Endothelial cell of umbilical vein (primary cell): ENCODE results near the gene A3GALT2. TPM values are rescaled to one million over a fixed set of nuclear protein-coding genes. Genes with fewer than 3 reads are reported as not detected.
A peak's percentile ranks its signal among the peaks of the same experiment; 100 is the strongest.

Experiments
- BruUV-seq: library from RNA; stranded (reverse); fragments of 400-500 nt; replicated peaks from 2 replicates; lab custom pipeline; 2021; lab: Mats Ljungman, UMichigan
- CTCF ChIA-PET: fragments of 300-600, 350-600 bp; sonication (Branson Sonifier 250); formaldehyde crosslinking; loops from one replicate; lab custom pipeline; 2021; ENCODE audit warnings: antibody characterized with exemption, inconsistent platforms; lab: Charles Lee
- POLR2A ChIA-PET: fragments of 300-600, 350-600 bp; sonication (Branson Sonifier 250); formaldehyde crosslinking; loops from one replicate; lab custom pipeline; 2021; ENCODE audit warnings: antibody characterized with exemption, inconsistent platforms; lab: Charles Lee
- DNase-seq: peaks from one replicate; pipeline ENCODE4 v3.0.0-alpha.2; 2011; ENCODE audit warnings: low read depth, low spot score
- FAIRE-seq: peaks from 2 replicates; lab custom pipeline; 2011; peaks lifted over from hg19 to GRCh38; lab: Jason Lieb, UNC
- H2AFZ ChIP-seq: 2 replicates; pipeline ENCODE4 v1.6.0; 2012; ENCODE audit warnings: low read depth, low read length, control low read depth, inconsistent platforms
- H3K27ac ChIP-seq: 2 replicates; pipeline ENCODE4 v1.5.1; 2011; ENCODE audit warnings: low read depth, mild to moderate bottlenecking, control low read depth, low read length, moderate library complexity; ENCODE audit not compliant: insufficient read depth
- H3K27me3 ChIP-seq, 2 experiments: 2 replicates each; pipeline versions ENCODE4 v1.6.0 to v1.6.1; 2011; ENCODE audit warnings: low read length in 2 of 2, mixed read lengths in 1 of 2; ENCODE audit not compliant: control insufficient read depth in 2 of 2, insufficient read depth in 2 of 2
- H3K36me3 ChIP-seq, 2 experiments: 2 replicates in 1 of 2; 3 replicates in 1 of 2; pipeline ENCODE4 v1.5.1; 2011; ENCODE audit warnings: low read length in 2 of 2, mild to moderate bottlenecking in 1 of 2, moderate library complexity in 1 of 2; ENCODE audit not compliant: control insufficient read depth in 2 of 2, insufficient read depth in 2 of 2; ENCODE audit errors: extremely low read depth in 1 of 2
- H3K4me1 ChIP-seq: 3 replicates; pipeline ENCODE4 v1.5.1; 2011; ENCODE audit warnings: mild to moderate bottlenecking, low read length; ENCODE audit not compliant: control insufficient read depth, insufficient read depth; ENCODE audit errors: extremely low read depth
- H3K4me2 ChIP-seq: 2 replicates; pipeline ENCODE4 v1.6.1; 2011; ENCODE audit warnings: low read length, control low read depth, mixed read lengths; ENCODE audit not compliant: insufficient read depth
- H3K4me3 ChIP-seq, 3 experiments: fragments of 200-600 bp in 1 of 3; sonication (generic), shearing (Covaris generic) in 1 of 3; replicated peaks in 1 of 3; 2 replicates each; pipeline ENCODE4 v1.5.1; 2011 to 2016; ENCODE audit warnings: control low read depth in 3 of 3, low read length in 3 of 3, mild to moderate bottlenecking in 2 of 3, inconsistent platforms in 1 of 3, low read depth in 1 of 3, moderate library complexity in 1 of 3; ENCODE audit not compliant: insufficient read depth in 1 of 3
- H3K79me2 ChIP-seq: 2 replicates; pipeline ENCODE4 v1.6.0; 2012; ENCODE audit warnings: low read length, inconsistent platforms; ENCODE audit not compliant: control insufficient read depth, insufficient read depth
- H3K9ac ChIP-seq: replicated peaks from 2 replicates; pipeline ENCODE3; 2011; ENCODE audit warnings: low read length, control low read depth; ENCODE audit not compliant: insufficient read depth; ENCODE audit errors: extremely low read depth
- H3K9me1 ChIP-seq: replicated peaks from 3 replicates; pipeline ENCODE4 v1.6.0; 2011; ENCODE audit warnings: mild to moderate bottlenecking, low read length; ENCODE audit not compliant: control insufficient read depth, insufficient read depth; ENCODE audit errors: extremely low read depth
- H3K9me3 ChIP-seq: replicated peaks from 2 replicates; pipeline ENCODE4 v1.5.1; 2012; ENCODE audit warnings: low read length, inconsistent platforms; ENCODE audit not compliant: control insufficient read depth, insufficient read depth
- H4K20me1 ChIP-seq: replicated peaks from 2 replicates; pipeline ENCODE3; 2011; ENCODE audit warnings: mild to moderate bottlenecking, low read length; ENCODE audit not compliant: control insufficient read depth, insufficient read depth; ENCODE audit errors: extremely low read depth
- EZH2 ChIP-seq: IDR thresholded peaks from 2 replicates; pipeline ENCODE4 v1.6.1; 2012; ENCODE audit warnings: borderline replicate concordance, low read depth, mild to moderate bottlenecking, moderate library complexity, low read length, inconsistent platforms; ENCODE audit not compliant: severe bottlenecking
- FOS ChIP-seq: IDR thresholded peaks from 2 replicates; pipeline ENCODE4 v1.6.1; 2011; ENCODE audit warnings: mild to moderate bottlenecking, low read length, moderate library complexity, borderline replicate concordance; ENCODE audit not compliant: insufficient read depth
- GATA2 ChIP-seq: IDR thresholded peaks from 2 replicates; pipeline ENCODE4 v1.7.0; 2011; ENCODE audit warnings: low read depth, mild to moderate bottlenecking, moderate library complexity, mixed read lengths, low read length; ENCODE audit not compliant: insufficient read length, insufficient read depth
- JUN ChIP-seq: IDR thresholded peaks from 2 replicates; pipeline ENCODE4 v1.6.1; 2011; ENCODE audit warnings: borderline replicate concordance, low read depth; ENCODE audit not compliant: insufficient read length, insufficient read depth
- MYC ChIP-seq: IDR thresholded peaks from one replicate; pipeline ENCODE4 v1.6.1; 2011; ENCODE audit warnings: mild to moderate bottlenecking, low read depth, low read length
- POLR2A ChIP-seq: IDR thresholded peaks from 2 replicates; pipeline ENCODE4 v1.6.1; 2012; ENCODE audit warnings: low read depth, mild to moderate bottlenecking, control low read depth, low read length
- POLR2AphosphoS5 ChIP-seq: IDR thresholded peaks from 2 replicates; pipeline ENCODE4 v1.6.1; 2012; ENCODE audit warnings: low read depth, mild to moderate bottlenecking, control low read depth, low read length, moderate library complexity; ENCODE audit not compliant: insufficient read depth
- dilution Hi-C: fragments of 300-500 bp; cut with MboI; formaldehyde crosslinking; loops from one replicate; pipeline ENCODE4 v1.15.0; 2019; ENCODE audit warnings: low sequenced_read_pairs; ENCODE audit not compliant: extremely low pct_ligation_motif_present
- intact Hi-C: fragments of 100-400 bp; cut with micrococcal nuclease; formaldehyde crosslinking; loops from one replicate; pipeline ENCODE4 v1.10.0; 2022
- polyA plus RNA-seq, 4 experiments: library from polyadenylated mRNA; depleted of rRNA in 3 of 4; stranded (reverse) in 3 of 4; unstranded in 1 of 4; fragments of >200 nt; gene quantifications; 2 replicates each; pipeline versions ENCODE4 v1.2.1 to v1.2.3, GENCODE V29; 2011 to 2012; ENCODE audit warnings: missing spikeins in 1 of 4
- total RNA-seq: library from RNA; stranded (reverse); gene quantifications from 2 replicates; pipeline ENCODE4 v1.2.3, GENCODE V29; 2021
- TF ChIP-seq, protein P1 (sequence below): IDR thresholded peaks from 2 replicates; pipeline ENCODE4 v1.6.1; 2011; ENCODE audit not compliant: insufficient read depth, insufficient read length
- TF ChIP-seq, protein P2 (sequence below), 2 donors: IDR thresholded peaks; 1 replicate in 1 of 2; 2 replicates in 1 of 2; pipeline ENCODE4 v1.5.1; 2011; ENCODE audit warnings: low read length in 2 of 2, mild to moderate bottlenecking in 2 of 2, moderate library complexity in 2 of 2, control low read depth in 1 of 2, inconsistent platforms in 1 of 2, low read depth in 1 of 2; ENCODE audit not compliant: insufficient read depth in 1 of 2; ENCODE audit errors: extremely low read depth in 1 of 2

A3GALT2 gene
- total and polyA plus RNA-seq, 2 donors (not counting 3 experiments of a cell fraction or from before 2014, with no cell fraction given), result not detected

DNA sequence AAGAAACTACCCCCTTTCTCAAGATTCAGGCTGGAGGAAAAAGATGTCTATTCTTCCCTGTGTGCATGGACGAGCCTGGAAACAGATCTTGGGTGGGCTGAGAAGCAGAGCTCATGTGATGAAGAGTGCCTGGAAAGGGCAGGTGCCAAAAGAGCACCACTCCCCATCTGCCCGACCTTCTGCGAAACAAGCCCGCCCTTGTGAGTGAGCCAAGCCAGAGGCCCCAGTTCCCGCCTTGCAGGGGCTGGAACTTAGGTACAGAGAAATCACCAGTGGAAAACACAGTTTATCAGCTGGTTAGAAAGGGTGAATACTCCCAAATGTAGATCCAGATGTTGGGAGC lies 26.7 kb upstream of the A3GALT2 start:
- dilution Hi-C loops, result no loop called here
- H3K36me3 ChIP-seq, result no peaks in the 10 kb centered on the region
- no peaks in the 10 kb centered on the region for H3K27me3 ChIP-seq
- H3K9ac ChIP-seq, result peak overlapping the region; percentile 84
- no peaks in the 10 kb centered on the region for H3K9me3 ChIP-seq
- DNase-seq, result peak; percentile 48
- BruUV-seq, result no TSS peak
- H3K27ac ChIP-seq, result peak overlapping the region; percentile 94
- no peak overlapping the region for H2AFZ ChIP-seq
- intact Hi-C loops, result loop anchor here (1.0 kb wide), 1 partner anchor 125 kb away; the partner anchor contains the start of gene ZSCAN20
- peak overlapping the region; percentile 94 for H3K4me2 ChIP-seq
- no peaks in the 10 kb centered on the region for H3K9me1 ChIP-seq
- ChIA-PET POLR2A (interaction anchor here (1.3 to 1.6 kb wide), 2 partner anchors 9 to 52 kb away, joined by 3 to 5 read pairs; no protein-coding TSS in a partner anchor), CTCF (interaction anchor here (0.7 to 2.2 kb wide), 6 partner anchors 9 to 124 kb away, joined by 3 to 7 read pairs (median 3); partner anchors contain the start of gene A3GALT2)
- peaks cover 2% of the 10 kb centered on the region for H4K20me1 ChIP-seq
- H3K79me2 ChIP-seq, result peaks cover 65% of the 10 kb centered on the region
- H3K4me1 ChIP-seq, result peaks cover 54% of the 10 kb centered on the region
- FAIRE-seq, result peak; percentile 50
- H3K4me3 ChIP-seq, result peak overlapping the region; percentile 3 to 95 (median 74)
- TF ChIP-seq GATA2 (no peak), FOS (no peak), POLR2AphosphoS5 (no peak), JUN (no peak), POLR2A (no peak), MYC (no peak), EZH2 (no peak)
- TF ChIP-seq, protein P1, sequence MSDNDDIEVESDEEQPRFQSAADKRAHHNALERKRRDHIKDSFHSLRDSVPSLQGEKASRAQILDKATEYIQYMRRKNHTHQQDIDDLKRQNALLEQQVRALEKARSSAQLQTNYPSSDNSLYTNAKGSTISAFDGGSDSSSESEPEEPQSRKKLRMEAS, result no peak
- TF ChIP-seq, protein P2, sequence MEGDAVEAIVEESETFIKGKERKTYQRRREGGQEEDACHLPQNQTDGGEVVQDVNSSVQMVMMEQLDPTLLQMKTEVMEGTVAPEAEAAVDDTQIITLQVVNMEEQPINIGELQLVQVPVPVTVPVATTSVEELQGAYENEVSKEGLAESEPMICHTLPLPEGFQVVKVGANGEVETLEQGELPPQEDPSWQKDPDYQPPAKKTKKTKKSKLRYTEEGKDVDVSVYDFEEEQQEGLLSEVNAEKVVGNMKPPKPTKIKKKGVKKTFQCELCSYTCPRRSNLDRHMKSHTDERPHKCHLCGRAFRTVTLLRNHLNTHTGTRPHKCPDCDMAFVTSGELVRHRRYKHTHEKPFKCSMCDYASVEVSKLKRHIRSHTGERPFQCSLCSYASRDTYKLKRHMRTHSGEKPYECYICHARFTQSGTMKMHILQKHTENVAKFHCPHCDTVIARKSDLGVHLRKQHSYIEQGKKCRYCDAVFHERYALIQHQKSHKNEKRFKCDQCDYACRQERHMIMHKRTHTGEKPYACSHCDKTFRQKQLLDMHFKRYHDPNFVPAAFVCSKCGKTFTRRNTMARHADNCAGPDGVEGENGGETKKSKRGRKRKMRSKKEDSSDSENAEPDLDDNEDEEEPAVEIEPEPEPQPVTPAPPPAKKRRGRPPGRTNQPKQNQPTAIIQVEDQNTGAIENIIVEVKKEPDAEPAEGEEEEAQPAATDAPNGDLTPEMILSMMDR (IDR thresholded peaks at IDR 0.05; ENCODE audit: extremely low read depth in 1 of 2, insufficient read depth in 1 of 2, low read depth in 1 of 2, low read length in 2 of 2), result no peak
